T-helper 1 cell treated with Interleukin-12 subunit alpha and Interleukin-12 subunit beta and Interleukin-4 antibody, amounts not matched to agents 30 μg/mL and 1 μg/mL, for 36 hours (primary cell): ENCODE results near the gene RNASEL.
A peak's percentile ranks its signal among the peaks of the same experiment; 100 is the strongest.

ENCODE experiments used
- H3K27ac Mint-ChIP-seq: one replicate; pipeline ENCODE4 v1.8.0; 2021; ENCODE audit warnings: mild to moderate bottlenecking, mixed read lengths
- H3K27me3 Mint-ChIP-seq: one replicate; pipeline ENCODE4 v1.8.0; 2021; ENCODE audit warnings: low read depth, mixed read lengths
- H3K36me3 Mint-ChIP-seq: one replicate; pipeline ENCODE4 v1.8.0; 2021; ENCODE audit warnings: low read depth, mixed read lengths
- H3K4me1 Mint-ChIP-seq: one replicate; pipeline ENCODE4 v1.8.0; 2021; ENCODE audit warnings: low read depth, mixed read lengths
- H3K4me3 Mint-ChIP-seq: one replicate; pipeline ENCODE4 v1.8.0; 2021; ENCODE audit warnings: mild to moderate bottlenecking, moderate library complexity, mixed read lengths
- H3K9me3 Mint-ChIP-seq: one replicate; pipeline ENCODE4 v1.8.0; 2021; ENCODE audit warnings: mixed read lengths

RNASEL gene

DNA sequence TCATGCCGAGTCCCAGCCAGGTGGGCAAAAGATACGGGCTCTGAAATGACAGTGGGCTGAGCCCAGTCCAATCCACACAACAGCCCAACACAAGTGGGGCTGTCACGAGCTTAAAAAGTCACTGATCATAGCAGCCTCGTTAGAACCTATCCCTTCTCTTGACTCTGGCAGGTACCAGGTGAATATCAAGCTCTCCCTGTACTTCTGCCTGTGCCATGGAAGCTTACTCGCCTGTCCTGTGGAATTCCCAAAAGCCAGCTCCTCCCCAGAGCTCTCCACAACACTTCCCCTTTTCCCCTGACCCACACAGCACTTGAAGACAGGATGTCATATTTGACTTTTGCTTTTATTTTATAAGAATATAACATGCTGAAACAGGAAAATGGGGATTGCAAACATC, 9.2 kb upstream of the RNASEL start:
- H3K4me3 Mint-ChIP-seq: no peak overlapping the region
- no peak overlapping the region for H3K27ac Mint-ChIP-seq
- H3K36me3 Mint-ChIP-seq: peaks cover 15% of the 10 kb centered on the region
- H3K4me1 Mint-ChIP-seq: peaks cover 11% of the 10 kb centered on the region
- no peaks in the 10 kb centered on the region for H3K9me3 Mint-ChIP-seq
- peaks cover 4% of the 10 kb centered on the region for H3K27me3 Mint-ChIP-seq

- H3K27ac Mint-ChIP-seq: no peak overlapping the region
- peaks cover 15% of the 10 kb centered on the region for H3K36me3 Mint-ChIP-seq
- peaks cover 11% of the 10 kb centered on the region for H3K4me1 Mint-ChIP-seq
- no peaks in the 10 kb centered on the region for H3K9me3 Mint-ChIP-seq
- H3K27me3 Mint-ChIP-seq: peaks cover 9% of the 10 kb centered on the region
- no peak overlapping the region for H3K4me3 Mint-ChIP-seq
These were observed 7.9 kb upstream of the RNASEL start for GRCh38 chr1:182596934-182597333.

- no peak overlapping the region for H3K27ac Mint-ChIP-seq
- peaks cover 11% of the 10 kb centered on the region for H3K4me1 Mint-ChIP-seq
- peaks cover 13% of the 10 kb centered on the region for H3K27me3 Mint-ChIP-seq
- no peak overlapping the region for H3K4me3 Mint-ChIP-seq
- no peaks in the 10 kb centered on the region for H3K9me3 Mint-ChIP-seq
- peaks cover 15% of the 10 kb centered on the region for H3K36me3 Mint-ChIP-seq
These were observed 6.7 kb upstream of the RNASEL start for GRCh38 chr1:182595641-182596240.

DNA sequence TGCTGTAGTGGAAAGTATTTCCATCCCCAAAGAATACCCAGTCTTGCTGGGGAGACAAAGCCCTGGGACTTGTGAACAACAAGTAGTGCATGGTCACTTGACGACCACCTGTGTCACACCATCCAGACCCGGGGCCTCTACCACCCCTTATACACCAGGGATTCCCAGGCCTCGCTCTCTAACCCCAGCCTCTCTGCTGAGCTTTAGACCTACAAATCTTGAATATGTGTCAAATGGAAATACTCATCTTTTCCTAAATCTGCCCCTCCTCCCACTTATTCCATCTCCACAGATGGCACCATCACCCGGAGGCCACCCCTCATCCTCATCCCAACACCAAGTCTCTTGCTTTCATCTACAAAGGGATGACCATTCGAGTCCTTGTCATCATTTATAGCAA, 875 bp upstream of the RNASEL start:
- Mint-ChIP-seq H3K4me3 (peak overlapping the region; percentile 96), H3K36me3 (peaks cover 9% of the 10 kb centered on the region), H3K4me1 (peaks cover 20% of the 10 kb centered on the region), H3K27ac (peak overlapping the region; percentile 99), H3K27me3 (peaks cover 13% of the 10 kb centered on the region), H3K9me3 (no peaks in the 10 kb centered on the region)

DNA sequence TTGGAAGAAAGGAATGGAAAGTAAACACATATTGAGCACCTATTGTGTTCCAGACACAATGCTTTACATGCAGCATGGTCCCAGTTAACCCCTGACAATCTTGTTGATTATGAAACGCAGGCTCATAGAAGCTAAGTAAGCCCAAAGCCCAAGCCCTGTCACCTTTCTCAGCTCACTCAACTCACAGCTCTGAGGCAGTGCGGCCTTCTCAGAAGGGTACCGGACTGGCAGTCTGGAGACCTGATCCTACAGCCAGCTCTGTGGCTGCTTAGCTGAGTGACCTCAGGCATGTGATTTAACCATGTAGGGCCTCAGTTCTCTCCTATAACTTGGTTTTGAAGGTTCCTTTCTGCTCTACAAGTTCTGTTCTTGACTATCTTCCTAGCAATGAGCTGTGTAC, 464 bp upstream of the RNASEL start:
- H3K27ac Mint-ChIP-seq: peak overlapping the region; percentile 99
- peaks cover 22% of the 10 kb centered on the region for H3K4me1 Mint-ChIP-seq
- H3K27me3 Mint-ChIP-seq: peaks cover 13% of the 10 kb centered on the region
- H3K36me3 Mint-ChIP-seq: peaks cover 11% of the 10 kb centered on the region
- no peaks in the 10 kb centered on the region for H3K9me3 Mint-ChIP-seq
- H3K4me3 Mint-ChIP-seq: peak overlapping the region; percentile 96

DNA sequence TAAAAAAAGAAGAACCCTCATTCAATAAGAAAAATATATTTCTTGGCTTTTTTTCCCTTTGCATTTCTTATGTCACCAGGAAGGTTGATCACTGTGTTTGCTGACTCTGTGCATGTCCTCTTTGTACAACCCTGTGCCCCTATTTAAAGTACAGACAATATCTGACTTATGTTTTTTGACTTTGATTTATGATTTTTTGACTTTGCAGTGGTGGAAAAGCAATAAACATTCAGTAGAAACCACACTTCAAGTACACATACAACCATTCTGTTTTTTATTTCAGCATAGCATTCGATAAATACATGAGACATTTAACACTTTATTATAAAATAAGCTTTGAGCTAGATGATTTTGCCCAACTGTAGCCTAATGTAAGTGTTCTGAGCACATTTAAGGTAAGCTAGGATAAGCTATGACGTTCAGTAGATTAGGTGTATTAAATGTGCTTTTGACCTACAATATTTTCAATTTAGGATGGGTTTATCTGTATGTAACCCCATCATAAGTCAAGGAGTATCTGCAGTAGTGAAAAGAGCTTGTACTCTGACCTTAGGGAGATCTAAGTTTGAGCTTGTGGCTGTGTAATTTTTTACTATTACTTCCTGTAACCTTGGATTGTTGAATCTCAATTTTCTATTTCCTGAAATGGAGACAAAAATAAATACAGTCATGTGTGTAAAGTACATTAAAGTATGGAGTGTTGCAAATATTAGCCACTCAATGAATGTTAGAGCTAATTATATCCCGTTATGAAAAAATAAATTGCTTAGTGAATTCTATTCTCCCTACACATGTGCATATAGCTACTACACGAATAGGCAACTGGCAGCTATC, 1.2 kb downstream of the RNASEL start:
- H3K36me3 Mint-ChIP-seq: peaks cover 16% of the 10 kb centered on the region
- peak overlapping the region; percentile 96 for H3K4me3 Mint-ChIP-seq
- no peaks in the 10 kb centered on the region for H3K9me3 Mint-ChIP-seq
- peak overlapping the region; percentile 99 for H3K27ac Mint-ChIP-seq
- peaks cover 8% of the 10 kb centered on the region for H3K27me3 Mint-ChIP-seq
- H3K4me1 Mint-ChIP-seq: peaks cover 24% of the 10 kb centered on the region

GRCh38 chr1:182587093-182587492, 2.0 kb downstream of the RNASEL start:
- peaks cover 5% of the 10 kb centered on the region for H3K27me3 Mint-ChIP-seq
- H3K4me1 Mint-ChIP-seq: peaks cover 24% of the 10 kb centered on the region
- H3K27ac Mint-ChIP-seq: no peak overlapping the region
- H3K9me3 Mint-ChIP-seq: no peaks in the 10 kb centered on the region
- no peak overlapping the region for H3K4me3 Mint-ChIP-seq
- peaks cover 20% of the 10 kb centered on the region for H3K36me3 Mint-ChIP-seq

GRCh38 chr1:182586380-182586779, 2.7 kb downstream of the RNASEL start:
- H3K27ac Mint-ChIP-seq: no peak overlapping the region
- peaks cover 25% of the 10 kb centered on the region for H3K36me3 Mint-ChIP-seq
- H3K9me3 Mint-ChIP-seq: no peaks in the 10 kb centered on the region
- H3K4me3 Mint-ChIP-seq: no peak overlapping the region
- peaks cover 24% of the 10 kb centered on the region for H3K4me1 Mint-ChIP-seq
- no peaks in the 10 kb centered on the region for H3K27me3 Mint-ChIP-seq

GRCh38 chr1:182584746-182585145, 4.3 kb downstream of the RNASEL start:
- H3K27me3 Mint-ChIP-seq: no peaks in the 10 kb centered on the region
- no peak overlapping the region for H3K4me3 Mint-ChIP-seq
- peaks cover 35% of the 10 kb centered on the region for H3K36me3 Mint-ChIP-seq

DNA sequence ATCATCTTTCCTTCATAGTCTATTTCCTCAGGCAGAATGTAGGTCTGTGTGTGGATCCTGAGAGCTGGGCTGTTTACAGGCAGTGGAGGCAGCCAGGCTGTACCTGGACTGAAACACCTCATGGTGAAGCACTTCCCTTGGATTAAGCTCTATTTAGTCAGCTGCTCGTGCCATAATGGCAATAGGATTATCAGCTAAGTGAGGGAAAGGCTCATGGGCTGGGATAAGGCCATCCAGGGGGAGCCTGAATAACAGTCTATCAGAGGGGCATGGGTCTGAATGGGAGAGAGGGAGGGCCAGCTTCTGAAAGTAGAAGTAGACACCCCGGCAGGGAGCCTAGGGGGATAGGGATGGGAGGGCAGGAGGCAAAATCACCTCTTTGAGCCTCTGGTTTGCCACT, 8.3 kb downstream of the RNASEL start:
- Mint-ChIP-seq H3K4me3 (no peak overlapping the region), H3K27me3 (no peaks in the 10 kb centered on the region), H3K27ac (no peak overlapping the region), H3K4me1 (peaks cover 4% of the 10 kb centered on the region), H3K9me3 (no peaks in the 10 kb centered on the region), H3K36me3 (peaks cover 47% of the 10 kb centered on the region)

More at GRCh38 chr1:182584746-182585145, 4.3 kb downstream of the RNASEL start:
- peaks cover 24% of the 10 kb centered on the region for H3K4me1 Mint-ChIP-seq
- H3K27ac Mint-ChIP-seq: no peak overlapping the region
- H3K9me3 Mint-ChIP-seq: no peaks in the 10 kb centered on the region

- Mint-ChIP-seq H3K36me3 (peaks cover 33% of the 10 kb centered on the region), H3K27me3 (no peaks in the 10 kb centered on the region), H3K4me1 (no peaks in the 10 kb centered on the region), H3K9me3 (no peaks in the 10 kb centered on the region), H3K4me3 (no peak overlapping the region), H3K27ac (no peak overlapping the region)
These were observed 13.4 kb downstream of the RNASEL start for GRCh38 chr1:182575540-182576149.

- H3K4me1 Mint-ChIP-seq: no peaks in the 10 kb centered on the region
- peaks cover 21% of the 10 kb centered on the region for H3K36me3 Mint-ChIP-seq
- no peak overlapping the region for H3K4me3 Mint-ChIP-seq
- no peaks in the 10 kb centered on the region for H3K27me3 Mint-ChIP-seq
- H3K27ac Mint-ChIP-seq: no peak overlapping the region
- no peaks in the 10 kb centered on the region for H3K9me3 Mint-ChIP-seq
These were observed 14.9 kb downstream of the RNASEL start for GRCh38 chr1:182574156-182574555.

- no peak overlapping the region for H3K4me3 Mint-ChIP-seq
- no peaks in the 10 kb centered on the region for H3K27me3 Mint-ChIP-seq
- H3K27ac Mint-ChIP-seq: no peak overlapping the region
- H3K9me3 Mint-ChIP-seq: no peaks in the 10 kb centered on the region
- peaks cover 2% of the 10 kb centered on the region for H3K36me3 Mint-ChIP-seq
- no peaks in the 10 kb centered on the region for H3K4me1 Mint-ChIP-seq
These were observed 18.5 kb downstream of the RNASEL start for GRCh38 chr1:182570611-182570970.

- no peaks in the 10 kb centered on the region for H3K9me3 Mint-ChIP-seq
- H3K27me3 Mint-ChIP-seq: peaks cover 5% of the 10 kb centered on the region
- no peaks in the 10 kb centered on the region for H3K4me1 Mint-ChIP-seq
- H3K4me3 Mint-ChIP-seq: no peak overlapping the region
- H3K36me3 Mint-ChIP-seq: no peaks in the 10 kb centered on the region
- H3K27ac Mint-ChIP-seq: no peak overlapping the region
These were observed 19.0 kb downstream of the RNASEL start for GRCh38 chr1:182569939-182570610.
